Jurkat, Clone E6-1 (cell line): ENCODE measurements around the gene SFMBT2.

Experiments
- DNase-seq: peaks from one replicate; pipeline ENCODE4 v3.0.0-alpha.2; 2011; ENCODE audit warnings: low read depth, low spot score
- H3K4me3 ChIP-seq: 2 replicates; pipeline ENCODE4 v1.5.1; 2011; ENCODE audit warnings: mild to moderate bottlenecking, low read length, control low read depth, moderate library complexity

The SFMBT2 gene

GRCh38 chr10:7428673-7429350, 18.0 kb upstream of the SFMBT2 start:
- no peak for DNase-seq
- H3K4me3 ChIP-seq = no peak overlapping the region

GRCh38 chr10:7426349-7426748, 15.5 kb upstream of the SFMBT2 start:
- DNase-seq = no peak
- no peak overlapping the region for H3K4me3 ChIP-seq

- DNase-seq = no peak
These were observed 14.9 kb upstream of the SFMBT2 start for GRCh38 chr10:7425691-7426090.

GRCh38 chr10:7424919-7425318, 14.1 kb upstream of the SFMBT2 start:
- no peak overlapping the region for H3K4me3 ChIP-seq
- no peak for DNase-seq

More at GRCh38 chr10:7425691-7426090, 14.9 kb upstream of the SFMBT2 start:
- H3K4me3 ChIP-seq = no peak overlapping the region

DNA sequence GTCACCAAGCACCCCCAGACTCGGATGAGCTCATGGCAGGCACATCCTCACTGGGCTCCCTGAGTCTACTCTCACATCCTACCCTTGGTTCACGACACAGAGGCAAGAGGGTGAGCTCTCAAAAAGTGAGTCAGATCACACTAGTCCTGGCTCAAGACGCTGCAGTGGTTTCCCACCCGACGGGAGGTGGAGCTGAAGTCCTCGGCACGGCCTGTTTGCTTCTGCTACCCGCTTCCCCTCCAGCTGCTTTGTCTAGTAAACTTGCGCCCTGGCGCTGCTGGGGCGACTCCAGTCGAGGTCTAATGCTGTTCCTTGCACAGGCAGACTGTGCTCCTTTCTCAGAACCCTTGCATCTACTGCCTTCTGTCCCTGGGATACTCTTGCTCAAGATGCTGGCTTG, 13.5 kb upstream of the SFMBT2 start:
- H3K4me3 ChIP-seq = no peak overlapping the region
- DNase-seq = no peak

GRCh38 chr10:7423521-7423920, 12.7 kb upstream of the SFMBT2 start:
- DNase-seq = no peak
- H3K4me3 ChIP-seq = no peak overlapping the region

DNA sequence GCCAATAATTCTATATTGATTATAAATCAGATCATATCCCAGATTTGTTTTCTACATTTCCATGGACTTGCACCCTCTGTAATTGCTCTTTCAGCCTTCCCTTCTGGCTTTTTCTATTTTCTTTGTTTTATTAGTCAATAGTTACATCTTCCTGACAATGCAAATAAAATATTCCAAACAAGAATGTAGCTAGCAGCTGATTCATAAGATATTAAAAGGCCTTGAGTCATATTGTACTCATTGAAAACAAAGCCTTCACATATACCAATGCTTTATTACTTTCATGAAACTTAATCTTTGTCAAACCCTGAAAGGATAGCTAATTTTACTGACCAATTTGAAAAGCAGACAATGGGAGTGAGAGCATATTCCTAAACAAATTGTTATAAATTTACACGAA, 10.7 kb upstream of the SFMBT2 start:
- no peak overlapping the region for H3K4me3 ChIP-seq
- no peak for DNase-seq

DNA sequence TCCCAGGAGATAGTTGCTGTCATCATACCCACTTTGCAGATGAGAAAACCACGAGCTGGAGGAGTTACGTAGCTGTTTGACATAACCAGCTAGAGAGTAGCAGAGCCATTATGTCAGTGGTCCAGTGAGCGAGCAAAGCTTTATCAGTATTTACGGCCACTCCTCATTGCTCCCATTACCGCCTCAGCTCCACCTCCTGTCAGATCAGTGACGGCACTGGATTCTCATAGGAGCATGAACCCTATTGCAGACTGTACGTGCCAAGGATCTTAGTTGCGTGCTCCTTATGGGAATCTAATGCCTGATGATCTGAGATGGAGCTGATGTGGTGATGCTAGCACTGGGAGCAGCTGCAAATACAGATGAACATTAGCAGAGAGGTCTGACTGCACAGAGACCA, 9.2 kb upstream of the SFMBT2 start:
- no peak overlapping the region for H3K4me3 ChIP-seq
- no peak for DNase-seq

- DNase-seq = no peak
- H3K4me3 ChIP-seq = no peak overlapping the region
These were observed 7.0 kb upstream of the SFMBT2 start for GRCh38 chr10:7417807-7418206.

DNA sequence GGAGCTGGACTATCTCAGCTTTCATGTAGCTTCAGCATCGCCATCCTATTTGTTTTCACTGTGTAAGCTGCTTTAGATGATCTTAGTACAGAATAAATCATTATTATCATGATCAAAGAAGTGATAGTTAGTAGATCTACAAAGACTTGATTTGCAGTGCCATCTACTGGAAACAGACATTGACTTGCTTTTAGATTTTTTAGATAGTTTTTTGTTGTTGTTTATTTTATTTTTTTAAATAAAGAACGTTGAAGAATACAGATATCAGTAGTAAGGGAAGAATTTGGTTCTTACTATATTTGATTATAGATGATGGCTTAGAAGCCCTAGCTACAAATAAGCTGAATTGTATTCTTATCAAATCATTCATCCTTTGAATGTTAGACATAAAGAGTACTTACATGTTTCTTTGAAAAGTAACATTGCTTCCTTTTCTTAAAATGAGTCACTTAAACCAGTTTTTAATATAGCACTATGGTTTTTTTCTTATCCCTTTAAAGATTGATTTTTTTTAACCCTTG, 6.3 kb upstream of the SFMBT2 start:
- DNase-seq = peak; percentile 68

DNA sequence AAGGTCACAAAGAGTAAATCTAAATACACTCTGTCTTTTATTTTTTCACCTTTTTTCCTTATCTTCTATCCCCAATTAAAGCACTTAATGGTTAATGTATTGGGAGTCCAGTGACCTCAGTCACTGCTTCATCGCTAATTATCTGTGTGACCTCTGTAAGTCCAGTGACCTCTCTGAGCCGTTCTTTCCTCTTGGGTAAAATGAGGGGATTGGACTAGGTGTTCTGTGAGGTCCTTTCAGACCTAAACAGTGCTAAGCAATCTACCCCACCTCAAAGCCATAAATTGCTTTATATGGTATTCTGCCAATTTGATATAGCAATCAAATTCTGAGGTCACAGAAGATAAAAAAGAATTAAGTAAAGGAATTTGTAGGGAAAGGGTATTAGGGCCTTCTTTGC, 3.9 kb upstream of the SFMBT2 start:
- no peak overlapping the region for H3K4me3 ChIP-seq
- DNase-seq = no peak

More for the DNA sequence above, 6.3 kb upstream of the SFMBT2 start:
- H3K4me3 ChIP-seq = no peak overlapping the region

GRCh38 chr10:7412928-7413282, 2.1 kb upstream of the SFMBT2 start:
- no peak for DNase-seq
- no peak overlapping the region for H3K4me3 ChIP-seq

GRCh38 chr10:7412237-7412927, 1.5 kb upstream of the SFMBT2 start:
- H3K4me3 ChIP-seq = no peak overlapping the region
- DNase-seq = no peak

- no peak overlapping the region for H3K4me3 ChIP-seq
- DNase-seq = no peak
These were observed 866 bp upstream of the SFMBT2 start for GRCh38 chr10:7411671-7412128.

DNA sequence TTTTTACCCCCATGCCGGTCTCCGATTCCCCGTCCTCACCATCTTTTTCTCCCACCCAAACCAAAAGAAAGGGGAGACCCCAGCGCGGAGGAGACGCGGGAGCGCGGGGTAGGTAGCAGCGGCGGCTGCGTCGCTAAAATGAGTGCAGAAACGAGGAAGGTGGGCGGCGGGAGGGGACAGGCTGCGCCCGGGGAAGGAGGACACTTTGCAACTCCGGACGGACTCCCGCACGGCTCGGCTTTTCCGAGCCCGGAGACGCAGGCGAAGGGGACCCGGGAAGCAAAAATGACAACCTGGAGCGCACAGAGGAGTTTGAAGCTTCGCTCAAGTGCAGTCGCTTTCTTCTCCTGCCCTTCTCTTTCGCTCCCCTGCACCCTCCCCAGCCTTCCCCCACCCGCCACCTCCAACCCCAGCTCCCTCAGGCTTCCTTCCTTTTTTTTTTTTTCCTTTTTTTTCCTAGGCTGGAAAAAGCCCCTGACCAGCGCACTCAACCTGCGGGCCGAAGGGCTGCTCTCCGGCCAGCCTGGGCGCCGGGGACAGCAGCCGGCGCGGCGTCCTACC, 453 bp downstream of the SFMBT2 start:
- peak overlapping the region; percentile 84 for H3K4me3 ChIP-seq
- DNase-seq = no peak

- peak overlapping the region; percentile 84 for H3K4me3 ChIP-seq
- DNase-seq = no peak
These were observed 1.1 kb downstream of the SFMBT2 start for GRCh38 chr10:7409732-7410168.

- peak overlapping the region; percentile 84 for H3K4me3 ChIP-seq
- DNase-seq = peak; percentile 42
These were observed 1.6 kb downstream of the SFMBT2 start for GRCh38 chr10:7409045-7409731.

- H3K4me3 ChIP-seq = peak overlapping the region; percentile 84
- DNase-seq = no peak
These were observed 2.4 kb downstream of the SFMBT2 start for GRCh38 chr10:7408291-7409044.
